Epithelial cell of esophagus (primary cell): ENCODE results near the gene EML3.
"Not testable (repeated sequence)": the region's sequence is repeated elsewhere in the genome, so short reads cannot be mapped to it uniquely, and the experiment has no call there.

ENCODE experiments used
- DNase-seq: peaks from one replicate; pipeline ENCODE4 v3.0.0; 2010; ENCODE audit warnings: low read depth
- H3K4me3 ChIP-seq: 2 replicates; pipeline ENCODE4 v1.5.1; 2011; ENCODE audit warnings: mild to moderate bottlenecking, low read length, control low read depth
- CTCF ChIP-seq: IDR thresholded peaks from 2 replicates; pipeline ENCODE4 v1.5.1; 2011; ENCODE audit warnings: low read depth, mild to moderate bottlenecking, low read length, control low read depth, inconsistent platforms; ENCODE audit not compliant: insufficient read depth; ENCODE audit errors: missing control alignments

Gene EML3

GRCh38 chr11:62566247-62566646, 46.3 kb downstream of the EML3 start:
- H3K4me3 ChIP-seq = no peak overlapping the region
- no peak for DNase-seq
- TF ChIP-seq CTCF = no peak

- H3K4me3 ChIP-seq = no peak overlapping the region
- no peak for DNase-seq
- no peak for TF ChIP-seq CTCF
Measured at GRCh38 chr11:62565100-62565802, 47.3 kb downstream of the EML3 start.

GRCh38 chr11:62561677-62562230, 50.8 kb downstream of the EML3 start:
- H3K4me3 ChIP-seq, DNase-seq: not testable (repeated sequence)

GRCh38 chr11:62560566-62561103, 51.9 kb downstream of the EML3 start:
- peak; percentile 94 for TF ChIP-seq CTCF
- no peak overlapping the region for H3K4me3 ChIP-seq
- peak; percentile 99 for DNase-seq

GRCh38 chr11:62559626-62560025, 52.9 kb downstream of the EML3 start:
- H3K4me3 ChIP-seq, DNase-seq: not testable (repeated sequence)

- no peak for TF ChIP-seq CTCF
- H3K4me3 ChIP-seq = no peak overlapping the region
- no peak for DNase-seq
Measured at GRCh38 chr11:62559204-62559603, 53.4 kb downstream of the EML3 start.

GRCh38 chr11:62558669-62559068, 53.9 kb downstream of the EML3 start:
- no peak overlapping the region for H3K4me3 ChIP-seq
- DNase-seq = no peak
- no peak for TF ChIP-seq CTCF

GRCh38 chr11:62556875-62557631, 55.5 kb downstream of the EML3 start:
- DNase-seq = no peak
- no peak overlapping the region for H3K4me3 ChIP-seq

More at GRCh38 chr11:62556875-62557631, 55.5 kb downstream of the EML3 start:
- TF ChIP-seq CTCF = no peak
